GM18868 (cell line): ENCODE data around the gene DTL.

Experiments
- ATAC-seq: cut with Tn5 transposase; IDR thresholded peaks from one replicate; pipeline ENCODE4 v1.9.1; 2021; ENCODE audit warnings: mild to moderate bottlenecking, moderate library complexity; ENCODE audit not compliant: unreplicated experiment

DTL gene

GRCh38 chr1:212124690-212125582, 89.4 kb downstream of the DTL start:
- ATAC-seq, result no peak

GRCh38 chr1:212125654-212126053, 90.1 kb downstream of the DTL start:
- no peak for ATAC-seq

- no peak for ATAC-seq
Observed at GRCh38 chr1:212127221-212127620, 91.7 kb downstream of the DTL start.

- no peak for ATAC-seq
Observed at GRCh38 chr1:212129781-212130180, 94.2 kb downstream of the DTL start.

GRCh38 chr1:212132025-212132424, 96.5 kb downstream of the DTL start:
- ATAC-seq, result no peak

- ATAC-seq, result no peak
Observed at GRCh38 chr1:212133319-212133718, 97.8 kb downstream of the DTL start.

- ATAC-seq, result no peak
Observed at GRCh38 chr1:212135166-212135565, 99.6 kb downstream of the DTL start.

- no peak for ATAC-seq
Observed at GRCh38 chr1:212137854-212138253, 102.3 kb downstream of the DTL start.

- no peak for ATAC-seq
Observed at GRCh38 chr1:212138457-212138856, 102.9 kb downstream of the DTL start.

- no peak for ATAC-seq
Observed at GRCh38 chr1:212139526-212140135, 104.1 kb downstream of the DTL start.

- ATAC-seq, result no peak
Observed at GRCh38 chr1:212141404-212141803, 105.9 kb downstream of the DTL start.

GRCh38 chr1:212142883-212143530, 107.5 kb downstream of the DTL start:
- no peak for ATAC-seq

- ATAC-seq, result no peak
Observed at GRCh38 chr1:212147581-212148033, 112.1 kb downstream of the DTL start.

- no peak for ATAC-seq
Observed at GRCh38 chr1:212149566-212149965, 114.0 kb downstream of the DTL start.

GRCh38 chr1:212152308-212152693, 116.8 kb downstream of the DTL start:
- ATAC-seq, result no peak

- no peak for ATAC-seq
Observed at GRCh38 chr1:212152869-212153268, 117.3 kb downstream of the DTL start.

- ATAC-seq, result no peak
Observed at GRCh38 chr1:212153635-212154034, 118.1 kb downstream of the DTL start.
